Measurements from ENCODE around the gene NOTCH1. TPM values are rescaled to one million over a fixed set of nuclear protein-coding genes. Genes with fewer than 3 reads are reported as not detected.
A peak's percentile ranks its signal among the peaks of the same experiment; 100 is the strongest.

Gene NOTCH1
- total and polyA plus RNA-seq, 2 of the 13 experiments (the other 11 are each of a cell fraction or from before 2014, with no cell fraction given), result 0.09 to 0.35 TPM

DNA sequence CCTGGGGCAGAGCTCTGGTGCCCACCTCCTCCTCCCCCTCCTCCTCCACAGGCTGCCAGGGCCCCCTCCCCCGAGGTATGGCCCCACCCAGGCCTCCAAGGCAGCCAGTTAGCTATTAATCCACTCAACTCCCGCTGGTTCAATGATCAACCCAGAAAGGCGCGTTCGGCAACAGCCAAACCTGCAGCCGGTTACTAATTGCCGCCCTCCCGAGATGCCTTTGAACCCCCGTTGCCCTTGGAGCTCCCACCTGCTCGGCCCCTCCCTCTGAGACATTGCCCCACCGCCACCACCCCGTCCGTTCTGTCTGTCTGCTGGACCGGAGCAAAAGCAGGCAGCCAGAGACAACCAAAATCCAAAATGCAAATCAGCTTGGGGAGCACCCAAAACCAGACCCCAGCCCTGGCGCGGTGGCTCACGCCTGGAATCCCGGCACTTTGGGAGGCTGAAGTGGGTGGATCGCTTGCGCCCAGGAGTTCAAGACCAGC is 25.8 kb downstream of the NOTCH1 start (continued):
- TF ChIP-seq TBL1XR1 (IDR thresholded peaks at IDR 0.05; ENCODE audit: borderline replicate concordance, low read length, partially characterized antibody) (no peak), SALL2 (CRISPR knock-in tag; IDR thresholded peaks at IDR 0.05) (peak; percentile 70; the same call in 1 of the 2 replicates), ZNF83 (CRISPR knock-in tag; IDR thresholded peaks at IDR 0.05; ENCODE audit: borderline replicate concordance) (no peak), HOXA9 (CRISPR knock-in tag; IDR thresholded peaks at IDR 0.05; ENCODE audit: borderline replicate concordance) (no peak), ZNF484 (CRISPR knock-in tag; IDR thresholded peaks at IDR 0.05; ENCODE audit: borderline replicate concordance, low read depth) (no peak), PHF21A (CRISPR knock-in tag; IDR thresholded peaks at IDR 0.05) (peak; percentile 70; the same call in 1 of the 2 replicates), ZNF460 (CRISPR knock-in tag; IDR thresholded peaks at IDR 0.05; ENCODE audit: borderline replicate concordance) (peak; percentile 38; the same call in 1 of the 2 replicates), LCORL (IDR thresholded peaks at IDR 0.05) (peak; percentile 46; the same call in 1 of the 2 replicates), LCORL (CRISPR knock-in tag; IDR thresholded peaks at IDR 0.05) (peak; percentile 95), ZBTB7A (CRISPR knock-in tag; IDR thresholded peaks at IDR 0.05) (peak; percentile 20; the same call in 1 of the 2 replicates), KMT2A (CRISPR knock-in tag; IDR thresholded peaks at IDR 0.05) (no peak), KDM1A (CRISPR knock-in tag; IDR thresholded peaks at IDR 0.05) (no peak), ZNF496 (CRISPR knock-in tag; IDR thresholded peaks at IDR 0.05; ENCODE audit: insufficient replicate concordance) (no peak), ZBTB21 (CRISPR knock-in tag; IDR thresholded peaks at IDR 0.05) (no peak), ZNF709 (CRISPR knock-in tag; IDR thresholded peaks at IDR 0.05) (no peak), ZFP62 (CRISPR knock-in tag; IDR thresholded peaks at IDR 0.05) (no peak)
- TF ChIP-seq, protein P1, sequence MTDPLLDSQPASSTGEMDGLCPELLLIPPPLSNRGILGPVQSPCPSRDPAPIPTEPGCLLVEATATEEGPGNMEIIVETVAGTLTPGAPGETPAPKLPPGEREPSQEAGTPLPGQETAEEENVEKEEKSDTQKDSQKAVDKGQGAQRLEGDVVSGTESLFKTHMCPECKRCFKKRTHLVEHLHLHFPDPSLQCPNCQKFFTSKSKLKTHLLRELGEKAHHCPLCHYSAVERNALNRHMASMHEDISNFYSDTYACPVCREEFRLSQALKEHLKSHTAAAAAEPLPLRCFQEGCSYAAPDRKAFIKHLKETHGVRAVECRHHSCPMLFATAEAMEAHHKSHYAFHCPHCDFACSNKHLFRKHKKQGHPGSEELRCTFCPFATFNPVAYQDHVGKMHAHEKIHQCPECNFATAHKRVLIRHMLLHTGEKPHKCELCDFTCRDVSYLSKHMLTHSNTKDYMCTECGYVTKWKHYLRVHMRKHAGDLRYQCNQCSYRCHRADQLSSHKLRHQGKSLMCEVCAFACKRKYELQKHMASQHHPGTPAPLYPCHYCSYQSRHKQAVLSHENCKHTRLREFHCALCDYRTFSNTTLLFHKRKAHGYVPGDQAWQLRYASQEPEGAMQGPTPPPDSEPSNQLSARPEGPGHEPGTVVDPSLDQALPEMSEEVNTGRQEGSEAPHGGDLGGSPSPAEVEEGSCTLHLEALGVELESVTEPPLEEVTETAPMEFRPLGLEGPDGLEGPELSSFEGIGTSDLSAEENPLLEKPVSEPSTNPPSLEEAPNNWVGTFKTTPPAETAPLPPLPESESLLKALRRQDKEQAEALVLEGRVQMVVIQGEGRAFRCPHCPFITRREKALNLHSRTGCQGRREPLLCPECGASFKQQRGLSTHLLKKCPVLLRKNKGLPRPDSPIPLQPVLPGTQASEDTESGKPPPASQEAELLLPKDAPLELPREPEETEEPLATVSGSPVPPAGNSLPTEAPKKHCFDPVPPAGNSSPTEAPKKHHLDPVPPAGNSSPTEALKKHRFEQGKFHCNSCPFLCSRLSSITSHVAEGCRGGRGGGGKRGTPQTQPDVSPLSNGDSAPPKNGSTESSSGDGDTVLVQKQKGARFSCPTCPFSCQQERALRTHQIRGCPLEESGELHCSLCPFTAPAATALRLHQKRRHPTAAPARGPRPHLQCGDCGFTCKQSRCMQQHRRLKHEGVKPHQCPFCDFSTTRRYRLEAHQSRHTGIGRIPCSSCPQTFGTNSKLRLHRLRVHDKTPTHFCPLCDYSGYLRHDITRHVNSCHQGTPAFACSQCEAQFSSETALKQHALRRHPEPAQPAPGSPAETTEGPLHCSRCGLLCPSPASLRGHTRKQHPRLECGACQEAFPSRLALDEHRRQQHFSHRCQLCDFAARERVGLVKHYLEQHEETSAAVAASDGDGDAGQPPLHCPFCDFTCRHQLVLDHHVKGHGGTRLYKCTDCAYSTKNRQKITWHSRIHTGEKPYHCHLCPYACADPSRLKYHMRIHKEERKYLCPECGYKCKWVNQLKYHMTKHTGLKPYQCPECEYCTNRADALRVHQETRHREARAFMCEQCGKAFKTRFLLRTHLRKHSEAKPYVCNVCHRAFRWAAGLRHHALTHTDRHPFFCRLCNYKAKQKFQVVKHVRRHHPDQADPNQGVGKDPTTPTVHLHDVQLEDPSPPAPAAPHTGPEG (CRISPR knock-in tag; IDR thresholded peaks at IDR 0.05), result peak; percentile 74
- TF ChIP-seq, protein P2, sequence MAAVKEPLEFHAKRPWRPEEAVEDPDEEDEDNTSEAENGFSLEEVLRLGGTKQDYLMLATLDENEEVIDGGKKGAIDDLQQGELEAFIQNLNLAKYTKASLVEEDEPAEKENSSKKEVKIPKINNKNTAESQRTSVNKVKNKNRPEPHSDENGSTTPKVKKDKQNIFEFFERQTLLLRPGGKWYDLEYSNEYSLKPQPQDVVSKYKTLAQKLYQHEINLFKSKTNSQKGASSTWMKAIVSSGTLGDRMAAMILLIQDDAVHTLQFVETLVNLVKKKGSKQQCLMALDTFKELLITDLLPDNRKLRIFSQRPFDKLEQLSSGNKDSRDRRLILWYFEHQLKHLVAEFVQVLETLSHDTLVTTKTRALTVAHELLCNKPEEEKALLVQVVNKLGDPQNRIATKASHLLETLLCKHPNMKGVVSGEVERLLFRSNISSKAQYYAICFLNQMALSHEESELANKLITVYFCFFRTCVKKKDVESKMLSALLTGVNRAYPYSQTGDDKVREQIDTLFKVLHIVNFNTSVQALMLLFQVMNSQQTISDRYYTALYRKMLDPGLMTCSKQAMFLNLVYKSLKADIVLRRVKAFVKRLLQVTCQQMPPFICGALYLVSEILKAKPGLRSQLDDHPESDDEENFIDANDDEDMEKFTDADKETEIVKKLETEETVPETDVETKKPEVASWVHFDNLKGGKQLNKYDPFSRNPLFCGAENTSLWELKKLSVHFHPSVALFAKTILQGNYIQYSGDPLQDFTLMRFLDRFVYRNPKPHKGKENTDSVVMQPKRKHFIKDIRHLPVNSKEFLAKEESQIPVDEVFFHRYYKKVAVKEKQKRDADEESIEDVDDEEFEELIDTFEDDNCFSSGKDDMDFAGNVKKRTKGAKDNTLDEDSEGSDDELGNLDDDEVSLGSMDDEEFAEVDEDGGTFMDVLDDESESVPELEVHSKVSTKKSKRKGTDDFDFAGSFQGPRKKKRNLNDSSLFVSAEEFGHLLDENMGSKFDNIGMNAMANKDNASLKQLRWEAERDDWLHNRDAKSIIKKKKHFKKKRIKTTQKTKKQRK (IDR thresholded peaks at IDR 0.05; ENCODE audit: low read length), result no peak
- TF ChIP-seq, protein P3, sequence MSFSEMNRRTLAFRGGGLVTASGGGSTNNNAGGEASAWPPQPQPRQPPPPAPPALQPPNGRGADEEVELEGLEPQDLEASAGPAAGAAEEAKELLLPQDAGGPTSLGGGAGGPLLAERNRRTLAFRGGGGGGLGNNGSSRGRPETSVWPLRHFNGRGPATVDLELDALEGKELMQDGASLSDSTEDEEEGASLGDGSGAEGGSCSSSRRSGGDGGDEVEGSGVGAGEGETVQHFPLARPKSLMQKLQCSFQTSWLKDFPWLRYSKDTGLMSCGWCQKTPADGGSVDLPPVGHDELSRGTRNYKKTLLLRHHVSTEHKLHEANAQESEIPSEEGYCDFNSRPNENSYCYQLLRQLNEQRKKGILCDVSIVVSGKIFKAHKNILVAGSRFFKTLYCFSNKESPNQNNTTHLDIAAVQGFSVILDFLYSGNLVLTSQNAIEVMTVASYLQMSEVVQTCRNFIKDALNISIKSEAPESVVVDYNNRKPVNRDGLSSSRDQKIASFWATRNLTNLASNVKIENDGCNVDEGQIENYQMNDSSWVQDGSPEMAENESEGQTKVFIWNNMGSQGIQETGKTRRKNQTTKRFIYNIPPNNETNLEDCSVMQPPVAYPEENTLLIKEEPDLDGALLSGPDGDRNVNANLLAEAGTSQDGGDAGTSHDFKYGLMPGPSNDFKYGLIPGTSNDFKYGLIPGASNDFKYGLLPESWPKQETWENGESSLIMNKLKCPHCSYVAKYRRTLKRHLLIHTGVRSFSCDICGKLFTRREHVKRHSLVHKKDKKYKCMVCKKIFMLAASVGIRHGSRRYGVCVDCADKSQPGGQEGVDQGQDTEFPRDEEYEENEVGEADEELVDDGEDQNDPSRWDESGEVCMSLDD (CRISPR knock-in tag; IDR thresholded peaks at IDR 0.05; ENCODE audit: borderline replicate concordance), result no peak
